Cerebellar nuclear complex (tissue), 1 donor: ENCODE data around the gene SARM1.
A peak's percentile ranks its signal among the peaks of the same experiment; 100 is the strongest.

ENCODE experiments used
- DNase-seq, 2 experiments: peaks; one replicate each; lab custom pipeline; 2025; lab: John Stamatoyannopoulos, UW

The SARM1 gene

DNA sequence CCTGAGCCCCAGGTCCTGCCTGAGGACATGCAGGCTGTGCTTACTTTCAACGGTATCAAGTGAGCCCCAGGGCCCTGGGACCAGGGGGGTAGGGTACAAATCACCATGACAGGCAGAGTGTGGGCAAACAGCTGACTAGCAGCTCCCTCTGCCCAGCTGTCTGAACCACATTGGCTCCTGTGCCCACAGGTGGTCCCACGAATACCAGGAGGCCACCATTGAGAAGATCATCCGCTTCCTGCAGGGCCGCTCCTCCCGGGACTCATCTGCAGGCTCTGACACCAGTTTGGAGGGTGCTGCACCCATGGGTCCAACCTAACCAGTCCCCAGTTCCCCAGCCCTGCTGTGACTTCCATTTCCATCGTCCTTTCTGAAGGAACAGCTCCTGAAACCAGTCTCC is 24.5 kb downstream of the SARM1 start:
- no peak for DNase-seq

DNA sequence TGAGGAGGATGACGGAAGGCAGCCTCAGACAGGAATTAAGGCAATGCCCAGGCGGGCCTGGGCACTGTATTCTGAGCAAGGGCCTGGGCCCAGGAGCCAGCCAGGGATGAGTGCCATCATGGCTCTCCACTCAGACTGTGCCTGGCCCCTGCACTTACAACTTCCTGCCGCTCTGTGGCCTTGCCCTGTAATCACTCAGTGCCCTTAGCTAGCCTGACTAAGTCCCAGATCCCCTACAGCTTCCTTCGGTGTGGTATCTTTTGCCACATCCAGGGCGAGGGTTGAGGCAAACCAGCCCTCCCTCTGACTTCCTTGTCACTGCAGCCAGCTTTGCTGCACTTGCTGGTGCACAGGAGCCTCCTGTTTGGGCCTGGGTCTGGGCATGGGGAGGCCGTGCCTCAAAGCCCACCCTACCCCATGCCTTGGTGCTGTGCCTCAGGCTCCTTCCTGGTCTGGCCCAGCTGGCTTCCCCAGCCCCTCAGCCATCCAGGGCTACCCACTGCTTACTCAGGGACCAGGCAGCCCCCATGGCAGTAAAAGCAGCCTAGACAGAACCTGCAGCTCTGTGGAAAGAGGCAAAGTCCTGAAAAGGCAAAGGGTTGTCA is 25.2 kb downstream of the SARM1 start:
- no peak for DNase-seq

- DNase-seq, result no peak
Observed at GRCh38 chr17:28397275-28397674, 25.8 kb downstream of the SARM1 start.

DNA sequence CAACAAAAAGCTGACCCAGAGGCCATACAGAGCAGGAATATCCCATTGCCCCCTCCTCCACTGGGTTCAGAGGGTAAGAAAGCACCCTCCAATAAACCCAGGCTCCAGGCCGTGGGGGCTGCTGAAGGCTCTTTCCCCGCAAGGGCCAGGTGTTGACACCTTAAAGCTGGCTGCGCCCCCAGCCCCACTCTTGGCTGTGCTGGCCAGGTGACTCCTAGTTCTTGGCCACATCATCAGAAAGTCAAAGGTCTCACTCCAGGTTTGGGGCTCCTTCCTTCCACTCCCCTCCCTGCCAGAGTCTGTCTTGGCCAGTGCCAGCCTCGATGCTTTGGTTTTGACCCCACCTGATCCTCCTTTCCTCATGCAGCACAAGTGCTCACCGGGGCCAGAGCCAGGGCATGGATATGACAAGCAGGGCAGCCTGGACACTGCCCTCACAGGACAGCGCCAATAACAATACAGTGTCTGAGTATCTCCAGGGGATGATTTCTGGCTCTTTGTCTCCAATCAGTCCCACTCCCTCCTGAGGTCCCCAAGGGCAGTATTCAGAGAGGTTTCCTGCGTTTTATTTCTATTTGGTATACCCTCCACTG is 26.3 kb downstream of the SARM1 start:
- DNase-seq, result no peak

- DNase-seq, result no peak
Observed at GRCh38 chr17:28398280-28398981, 26.9 kb downstream of the SARM1 start.

DNA sequence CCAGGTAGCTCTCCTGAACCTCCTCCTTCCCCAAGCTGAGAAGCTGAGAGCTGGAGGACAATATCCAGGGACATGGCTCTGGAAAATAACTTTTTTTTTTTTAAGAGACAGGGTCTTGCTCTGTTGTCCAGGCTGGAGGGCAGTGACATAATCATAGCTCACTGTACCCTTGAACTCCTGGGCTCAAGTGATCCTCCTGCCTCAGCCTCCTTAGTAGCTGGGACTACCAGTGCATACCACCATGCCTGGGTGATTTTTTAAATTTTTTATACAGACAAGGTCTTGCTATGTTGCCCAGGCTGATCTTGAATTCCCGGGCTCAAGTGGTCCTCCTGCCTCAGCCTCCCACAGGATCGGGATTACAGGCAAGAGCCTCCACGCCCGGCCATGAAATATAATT is 28.3 kb downstream of the SARM1 start:
- DNase-seq, result no peak

DNA sequence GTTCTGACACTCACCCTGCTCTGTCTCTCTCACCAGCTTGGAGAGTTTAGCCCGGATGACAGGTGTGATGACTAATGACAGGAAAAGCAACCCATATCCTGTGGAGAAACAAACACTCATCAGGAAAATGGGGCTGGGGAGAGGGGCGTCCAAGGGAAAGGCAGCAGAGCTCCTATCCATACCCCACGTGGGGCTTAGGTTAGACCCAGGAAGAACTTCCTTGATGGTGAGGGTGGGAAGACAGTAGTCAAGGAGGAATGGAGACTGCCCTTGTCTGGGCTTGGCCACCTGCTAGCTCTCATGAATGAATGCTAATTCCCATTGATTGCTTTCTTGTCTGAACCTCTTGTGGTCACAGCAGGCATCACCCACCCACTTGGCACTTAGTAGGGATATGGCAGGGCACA is 30.7 kb downstream of the SARM1 start:
- no peak for DNase-seq

DNA sequence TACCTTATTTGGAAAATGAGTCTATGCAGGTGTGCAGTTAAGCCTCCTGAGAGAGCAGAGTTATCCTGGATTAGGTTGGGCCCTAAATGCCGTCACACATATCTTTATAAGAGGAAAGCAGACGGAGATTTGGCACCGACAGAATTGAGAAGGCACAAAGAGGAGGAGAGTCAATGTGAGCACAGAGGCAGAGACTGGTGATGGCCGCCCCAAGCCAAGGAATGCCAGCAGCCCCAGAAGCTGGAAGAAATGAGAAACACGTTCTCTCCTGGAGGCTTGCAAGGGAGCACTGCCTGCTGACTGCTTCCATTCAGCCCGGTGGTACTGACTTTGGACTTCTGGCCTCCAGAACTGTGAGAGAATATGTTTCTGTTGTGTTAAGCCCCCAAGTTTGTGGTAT is 31.4 kb downstream of the SARM1 start:
- no peak for DNase-seq

DNA sequence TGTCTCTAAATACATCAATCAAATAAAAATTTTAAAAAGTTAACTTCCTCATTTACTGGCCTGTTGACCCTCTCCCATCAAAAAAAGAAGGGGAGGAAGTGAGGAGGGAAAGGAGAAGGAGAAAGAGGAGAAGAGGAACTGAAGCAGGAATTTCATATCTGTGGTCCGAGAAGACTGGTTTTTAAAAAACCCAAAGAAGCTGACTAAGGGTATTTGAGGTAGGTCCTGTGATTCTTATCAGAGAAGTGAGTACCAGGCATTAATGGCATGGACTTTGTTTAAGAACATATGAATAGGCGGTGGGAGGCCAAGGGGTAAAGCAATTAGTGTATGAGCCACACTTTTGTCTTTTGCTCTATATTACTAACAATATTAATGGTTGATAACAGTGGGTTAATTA is 32.5 kb downstream of the SARM1 start:
- no peak for DNase-seq

DNA sequence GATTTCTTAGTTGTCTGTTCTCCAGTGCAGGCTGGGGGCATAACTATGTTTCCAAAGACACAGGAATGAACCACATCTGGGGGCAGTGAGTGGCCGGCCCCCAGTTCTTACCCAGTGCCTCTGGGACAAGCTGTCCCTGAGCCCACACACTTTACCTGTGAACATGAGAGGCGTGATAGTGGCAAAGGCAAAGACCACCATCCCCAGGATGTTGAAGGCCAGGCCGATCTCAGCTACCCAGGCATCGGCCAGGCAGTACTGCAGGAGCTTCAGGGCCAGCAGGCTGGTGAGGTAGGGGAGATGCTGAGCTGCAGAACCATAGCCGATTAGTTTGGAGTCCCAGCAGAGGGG is 32.9 kb downstream of the SARM1 start:
- no peak for DNase-seq

GRCh38 chr17:28404812-28405570 is 33.5 kb downstream of the SARM1 start:
- no peak for DNase-seq

DNA sequence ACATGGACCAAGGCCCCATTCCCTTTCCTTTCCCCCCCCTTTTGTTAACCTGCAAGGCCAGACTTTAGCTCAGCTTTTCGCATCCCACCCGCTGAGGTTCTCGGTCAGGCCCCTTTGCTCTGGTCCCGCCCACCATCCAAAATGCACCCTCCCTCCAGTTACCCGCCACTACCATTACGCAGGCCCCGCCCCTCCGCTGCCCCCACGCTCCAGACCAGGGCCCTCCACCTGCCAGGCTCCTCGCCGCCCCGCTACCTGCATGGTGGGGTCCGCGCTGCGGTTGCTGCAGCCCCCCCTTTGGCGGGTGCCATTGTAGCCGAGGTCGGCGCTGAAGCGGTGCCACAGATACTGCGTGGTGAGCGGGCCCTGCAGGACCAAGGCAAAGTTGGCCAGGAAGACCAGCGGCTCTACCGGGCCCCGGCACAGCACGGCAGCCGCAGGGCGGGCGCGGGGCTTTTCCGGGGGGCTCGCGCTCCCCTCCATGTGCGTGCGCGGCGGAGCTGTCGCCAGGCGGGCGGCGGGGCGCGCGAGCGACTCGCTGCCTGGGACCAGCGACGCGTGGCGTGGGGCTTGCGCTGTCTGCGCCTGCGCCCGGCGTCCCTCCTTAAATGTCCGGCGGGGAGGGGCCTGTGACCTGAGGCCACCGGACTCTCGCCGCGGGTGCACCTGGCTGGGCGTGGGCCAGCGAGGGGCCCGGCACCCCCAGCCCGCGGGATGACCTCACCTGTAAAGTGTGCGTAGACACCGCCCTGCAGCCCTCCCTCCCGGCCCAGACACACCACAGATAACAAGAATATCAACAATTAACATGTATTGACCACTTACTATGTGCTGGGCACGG is 34.4 kb downstream of the SARM1 start, which contains the start of gene SLC46A1:
Gene SLC46A1 (minus strand): TSS at position 581 of the 841 bp plus-strand sequence. CDS start 98 bp downstream, at position 483.
- DNase-seq, result peak in 1 of 2 experiments; percentile 48

- no peak for DNase-seq
Observed at GRCh38 chr17:28406473-28406814, 35.0 kb downstream of the SARM1 start.

- no peak for DNase-seq
Observed at GRCh38 chr17:28407130-28407973, 35.9 kb downstream of the SARM1 start.

DNA sequence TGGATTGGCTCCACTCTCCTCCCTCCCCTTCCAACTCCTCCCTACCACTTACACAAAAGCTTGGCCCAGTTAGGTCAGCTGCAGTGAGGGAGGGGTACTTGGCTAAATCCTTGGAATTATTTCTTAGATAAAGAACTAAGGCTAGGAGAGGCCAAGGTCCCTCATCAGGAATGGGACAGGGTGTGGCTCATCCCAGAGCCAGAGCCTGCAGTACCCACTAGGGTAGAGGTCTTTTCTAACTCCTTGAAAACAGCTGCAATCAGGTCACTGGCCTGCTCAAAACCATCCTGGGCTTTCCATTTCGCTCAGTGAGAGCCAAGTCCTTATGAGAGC is 36.4 kb downstream of the SARM1 start:
- no peak for DNase-seq

DNA sequence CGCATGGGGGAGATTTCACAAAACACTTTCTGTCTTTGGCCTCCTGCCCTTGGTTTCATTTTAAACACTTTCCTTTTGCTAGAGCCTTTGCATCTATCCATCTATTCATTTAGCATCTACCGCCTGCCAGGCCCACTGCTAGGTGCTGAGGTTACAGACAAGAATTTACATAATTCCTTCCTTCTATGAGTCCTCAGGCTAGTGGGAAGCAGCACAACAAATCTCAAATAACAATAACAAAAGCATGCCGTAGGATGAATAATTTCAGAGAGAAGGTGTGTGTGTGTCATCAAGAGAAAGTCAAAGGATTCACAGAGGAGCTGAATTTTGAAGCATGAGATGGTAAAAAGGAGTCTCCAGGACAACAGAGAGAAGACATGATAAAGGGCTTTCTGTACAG is 40.6 kb downstream of the SARM1 start:
- DNase-seq, result no peak

DNA sequence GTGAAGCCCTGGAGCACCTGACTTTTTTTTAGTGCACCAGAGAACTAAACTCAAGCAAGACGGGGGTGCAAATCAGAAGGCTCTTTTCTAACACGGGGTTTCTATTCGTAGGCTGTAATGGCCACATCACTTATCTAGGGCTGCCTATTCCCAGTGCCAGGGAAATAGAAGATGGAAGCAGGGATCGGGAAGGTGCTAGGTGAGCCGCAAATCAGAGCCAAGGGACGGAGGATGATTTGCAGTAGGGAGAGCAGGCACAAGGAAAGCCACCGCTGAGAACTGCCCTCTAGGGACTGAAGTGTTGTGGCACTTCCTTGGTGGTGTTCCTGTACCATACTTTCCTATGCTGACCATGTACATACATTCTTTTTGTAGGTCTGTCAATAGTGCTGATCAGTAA is 42.3 kb downstream of the SARM1 start:
- no peak for DNase-seq

DNA sequence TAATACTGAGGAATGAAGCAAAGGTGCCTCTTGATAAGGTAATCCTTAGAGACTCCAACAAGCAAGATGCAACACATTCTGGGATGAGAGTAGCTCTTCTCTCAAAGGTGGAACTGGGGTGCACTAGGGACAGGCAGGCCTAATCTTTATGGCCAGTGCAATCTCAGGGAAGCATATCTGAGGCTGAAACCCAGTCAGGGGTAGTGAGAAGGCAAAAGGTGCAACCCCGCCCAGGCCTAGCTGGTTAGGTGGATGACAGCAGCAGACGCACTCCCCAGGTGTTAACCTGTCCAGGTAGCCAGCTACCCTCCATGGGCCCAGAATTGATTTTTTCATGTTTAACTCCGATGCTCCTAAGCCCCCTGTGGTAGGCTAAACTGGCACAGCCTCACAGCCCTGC is 44.4 kb downstream of the SARM1 start:
- no peak for DNase-seq

GRCh38 chr17:28416703-28417311 is 45.3 kb downstream of the SARM1 start:
- no peak for DNase-seq

DNA sequence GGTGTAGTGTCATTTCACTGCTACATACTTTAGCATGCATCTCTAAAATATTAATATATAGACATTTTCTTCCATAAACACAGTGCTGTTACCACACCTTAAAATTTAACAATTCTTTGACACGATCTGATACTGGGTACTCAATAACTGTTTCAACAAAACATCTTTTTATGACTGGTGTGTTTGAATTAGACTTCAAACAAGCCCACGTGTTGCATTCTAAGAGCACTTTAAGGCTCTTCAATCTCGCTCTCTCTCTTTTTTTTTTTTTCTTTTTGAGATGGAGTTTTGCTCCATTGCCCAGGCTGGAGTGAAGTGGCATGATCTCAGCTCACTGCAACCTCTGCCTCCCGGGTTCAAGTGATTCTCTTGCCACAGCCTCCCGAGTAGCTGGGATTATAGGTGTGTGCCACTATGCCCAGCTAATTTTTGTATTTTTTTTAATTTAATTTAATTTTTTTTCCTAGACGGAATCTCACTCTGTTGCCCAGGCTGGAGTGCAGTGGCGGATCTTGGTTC is 50.4 kb downstream of the SARM1 start:
- no peak for DNase-seq

DNA sequence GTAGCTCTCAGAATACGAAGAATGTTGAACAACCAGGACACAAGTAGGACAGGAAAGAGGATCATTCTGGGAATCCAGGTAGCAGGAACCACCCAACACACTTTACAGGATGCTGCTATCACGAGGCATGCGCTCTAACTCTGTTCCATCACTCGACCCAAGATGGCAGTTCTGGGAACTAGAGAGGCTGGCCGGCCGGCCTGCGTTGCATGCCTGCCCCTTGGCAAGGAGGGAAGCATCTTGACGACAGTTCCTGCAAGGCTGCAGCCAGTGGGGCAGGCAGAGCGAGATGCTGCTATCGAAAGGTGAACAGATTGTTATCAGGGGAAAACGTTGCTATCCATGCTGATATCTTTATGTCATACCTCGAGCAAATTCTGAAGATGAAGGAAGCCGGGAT is 53.7 kb downstream of the SARM1 start:
- DNase-seq, result no peak
